D721Med (cell line): ENCODE measurements around the gene ANKRD66.

Source experiments
- DNase-seq: peaks from one replicate; pipeline ENCODE4 v3.0.0; 2011; ENCODE audit warnings: low spot score; ENCODE audit not compliant: insufficient read length
- FAIRE-seq: peaks from 2 replicates; lab custom pipeline; 2011; peaks lifted over from hg19 to GRCh38; lab: Jason Lieb, UNC
- CTCF ChIP-seq: IDR thresholded peaks from 2 replicates; pipeline ENCODE4 v1.5.1; 2012; ENCODE audit warnings: mild to moderate bottlenecking, control low read depth; ENCODE audit not compliant: insufficient read depth; ENCODE audit errors: missing control alignments

Gene ANKRD66

GRCh38 chr6:46751658-46752057, 4.9 kb downstream of the ANKRD66 start:
- DNase-seq (no peak), FAIRE-seq (no peak)
- TF ChIP-seq CTCF: no peak

- no peak for DNase-seq
- TF ChIP-seq CTCF: no peak
- no peak for FAIRE-seq
Measured at GRCh38 chr6:46755865-46756264, 9.1 kb downstream of the ANKRD66 start.

- peak; percentile 35 for FAIRE-seq
- no peak for TF ChIP-seq CTCF
- DNase-seq: no peak
Measured at GRCh38 chr6:46756469-46757213, 9.9 kb downstream of the ANKRD66 start.

GRCh38 chr6:46757214-46757596, 10.5 kb downstream of the ANKRD66 start:
- FAIRE-seq: no peak
- no peak for TF ChIP-seq CTCF
- DNase-seq: no peak

- no peak for TF ChIP-seq CTCF
- no peak for FAIRE-seq
- no peak for DNase-seq
Measured at GRCh38 chr6:46758960-46759753, 12.4 kb downstream of the ANKRD66 start.

GRCh38 chr6:46760925-46761324, 14.2 kb downstream of the ANKRD66 start:
- DNase-seq: no peak

More at GRCh38 chr6:46760925-46761324, 14.2 kb downstream of the ANKRD66 start:
- TF ChIP-seq CTCF: no peak
- no peak for FAIRE-seq
